Measurements from ENCODE around the gene CCL3.

DNA sequence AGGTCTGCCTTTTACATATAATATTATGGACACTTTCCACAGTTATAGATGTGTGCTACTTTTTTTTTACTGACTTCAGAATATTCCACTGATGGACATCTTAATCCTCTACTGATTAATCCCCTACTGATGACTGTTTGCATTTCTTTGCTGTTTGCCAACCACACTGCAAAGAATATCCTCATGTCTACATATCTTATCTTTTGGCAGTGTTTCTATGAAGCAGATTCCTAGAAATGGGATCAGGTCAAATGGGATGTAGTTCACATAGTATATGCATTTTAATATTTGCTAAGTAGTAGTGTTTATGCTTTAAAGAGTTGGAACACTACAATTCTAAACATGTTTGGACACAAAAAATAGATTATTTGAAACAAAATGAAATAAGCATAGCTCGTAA is 3.2 kb downstream of the CCL3 start:
- TF ChIP-seq POLR2A (IDR thresholded peaks at IDR 0.05): no peak
- TF ChIP-seq, protein P1, sequence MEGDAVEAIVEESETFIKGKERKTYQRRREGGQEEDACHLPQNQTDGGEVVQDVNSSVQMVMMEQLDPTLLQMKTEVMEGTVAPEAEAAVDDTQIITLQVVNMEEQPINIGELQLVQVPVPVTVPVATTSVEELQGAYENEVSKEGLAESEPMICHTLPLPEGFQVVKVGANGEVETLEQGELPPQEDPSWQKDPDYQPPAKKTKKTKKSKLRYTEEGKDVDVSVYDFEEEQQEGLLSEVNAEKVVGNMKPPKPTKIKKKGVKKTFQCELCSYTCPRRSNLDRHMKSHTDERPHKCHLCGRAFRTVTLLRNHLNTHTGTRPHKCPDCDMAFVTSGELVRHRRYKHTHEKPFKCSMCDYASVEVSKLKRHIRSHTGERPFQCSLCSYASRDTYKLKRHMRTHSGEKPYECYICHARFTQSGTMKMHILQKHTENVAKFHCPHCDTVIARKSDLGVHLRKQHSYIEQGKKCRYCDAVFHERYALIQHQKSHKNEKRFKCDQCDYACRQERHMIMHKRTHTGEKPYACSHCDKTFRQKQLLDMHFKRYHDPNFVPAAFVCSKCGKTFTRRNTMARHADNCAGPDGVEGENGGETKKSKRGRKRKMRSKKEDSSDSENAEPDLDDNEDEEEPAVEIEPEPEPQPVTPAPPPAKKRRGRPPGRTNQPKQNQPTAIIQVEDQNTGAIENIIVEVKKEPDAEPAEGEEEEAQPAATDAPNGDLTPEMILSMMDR (IDR thresholded peaks at IDR 0.05): no peak

Data from Peyer's patch (tissue), 4 donors.